Spleen (tissue), 11 donors: ENCODE data around the gene TMEM255A. TPM values are rescaled to one million over a fixed set of nuclear protein-coding genes. Genes with fewer than 3 reads are reported as not detected.
A peak's percentile ranks its signal among the peaks of the same experiment; 100 is the strongest.

Experiments used
- DNase-seq: peaks from one replicate; pipeline ENCODE4 v3.0.0-alpha.2; 2020
- H3K27ac ChIP-seq, 8 donors: fragments of 200-600 bp; sonication (generic) in 7 of 8; 1 replicate in 4 of 8; 2 replicates in 4 of 8; pipeline versions ENCODE4 v1.5.0 to v1.8.0; 2016 to 2021; ENCODE audit warnings: inconsistent platforms in 4 of 8, mild to moderate bottlenecking in 4 of 8, moderate library complexity in 1 of 8
- H3K27me3 ChIP-seq, 7 donors: fragments of 200-600 bp; sonication (generic) in 6 of 7; replicated peaks in 1 of 7; 1 replicate in 4 of 7; 2 replicates in 3 of 7; pipeline versions ENCODE4 v1.5.0 to v1.8.0; 2016 to 2021; ENCODE audit warnings: inconsistent platforms in 3 of 7, mild to moderate bottlenecking in 1 of 7
- H3K36me3 ChIP-seq, 6 donors: fragments of 200-600 bp; sonication (generic) in 5 of 6; 1 replicate in 4 of 6; 2 replicates in 2 of 6; pipeline versions ENCODE4 v1.5.0 to v1.8.0; 2016 to 2021; ENCODE audit warnings: inconsistent platforms in 2 of 6
- H3K4me1 ChIP-seq, 6 donors: fragments of 200-600 bp; sonication (generic) in 5 of 6; 1 replicate in 3 of 6; 2 replicates in 3 of 6; pipeline versions ENCODE4 v1.5.0 to v1.8.0; 2016 to 2021; ENCODE audit warnings: inconsistent platforms in 3 of 6
- H3K4me3 ChIP-seq, 8 donors: fragments of 200-600 bp; sonication (generic) in 7 of 8; 1 replicate in 4 of 8; 2 replicates in 4 of 8; pipeline versions ENCODE4 v1.5.0 to v1.8.0; 2016 to 2021; ENCODE audit warnings: inconsistent platforms in 4 of 8, mild to moderate bottlenecking in 4 of 8, moderate library complexity in 2 of 8
- H3K9me3 ChIP-seq, 8 donors: fragments of 200-600 bp; sonication (generic) in 7 of 8; 1 replicate in 4 of 8; 2 replicates in 4 of 8; pipeline versions ENCODE4 v1.5.0 to v1.8.0; 2016 to 2021; ENCODE audit warnings: inconsistent platforms in 4 of 8
- POLR2A ChIP-seq, 3 donors: fragments of 450-650 bp; IDR thresholded peaks; one replicate each; pipeline ENCODE4 v1.5.1; 2017; ENCODE audit warnings: antibody characterized with exemption in 3 of 3, mild to moderate bottlenecking in 1 of 3
- POLR2AphosphoS5 ChIP-seq, 3 donors: sonication (generic); formaldehyde crosslinking; IDR thresholded peaks; one replicate each; pipeline ENCODE4 v1.5.1; 2017; ENCODE audit warnings: antibody characterized with exemption in 3 of 3
- WGBS, 5 donors: extraction: QIAGEN DNeasy Blood & Tissue Kit in 3 of 5; methylation state at CpG; one replicate each; pipeline versions ENCODE4 v1.1.5 to v1.1.7; 2013 to 2018; 5-methylcytosine and 5-hydroxymethylcytosine counted together
- intact Hi-C: fragments of 100-400 bp; cut with DNase I; formaldehyde crosslinking; loops from one replicate; pipeline ENCODE4 v1.15.0; 2023; ENCODE audit warnings: low total_unique reads
- polyA plus RNA-seq, 3 donors: library from polyadenylated mRNA; stranded (reverse); fragments of 200-250 nt; gene quantifications; one replicate each; pipeline ENCODE4 v1.2.1, GENCODE V29; 2013
- total RNA-seq, 7 donors: library from RNA; depleted of rRNA in 3 of 7; stranded (reverse); fragments of >200 nt in 3 of 7; fragmentation: NEBNext Ultra II Directional in 4 of 7; extraction: Animal tissue kit (Norgen Biotek cat#: 25700) in 4 of 7; gene quantifications; one replicate each; pipeline versions ENCODE4 v1.1.0 to v1.2.1, GENCODE V29; 2016 to 2021
- TF ChIP-seq, protein P1 (sequence below), 11 experiments: fragments of 200-600 bp in 7 of 11; fragments of 450-650 bp in 4 of 11; sonication (generic) in 4 of 11; IDR thresholded peaks in 8 of 11; conservative IDR thresholded peaks in 3 of 11; 1 replicate in 7 of 11; 2 replicates in 4 of 11; pipeline versions ENCODE4 v1.4.0 to v1.8.0; 2016 to 2021; ENCODE audit warnings: antibody characterized with exemption in 11 of 11, inconsistent platforms in 4 of 11, mild to moderate bottlenecking in 1 of 11
- donor health status: healthy with polysubstance abuse.
- donor health status: DM: no; HTN: no; CAD: no; lungs with moderate emphysema.
- donor health status: DM: no; HTN: no; CAD: no.
- donor health status: Bipolar disorder and iron deficiency.
- donor health status: healthy.
- donor health status: DM: no; HTN: no; CAD: no.
- donor health status: DM: yes; HTN: yes; CAD: no.

Gene TMEM255A
- total and polyA plus RNA-seq, 10 donors, result 0.46 to 2.0 (median 1.5) TPM

DNA sequence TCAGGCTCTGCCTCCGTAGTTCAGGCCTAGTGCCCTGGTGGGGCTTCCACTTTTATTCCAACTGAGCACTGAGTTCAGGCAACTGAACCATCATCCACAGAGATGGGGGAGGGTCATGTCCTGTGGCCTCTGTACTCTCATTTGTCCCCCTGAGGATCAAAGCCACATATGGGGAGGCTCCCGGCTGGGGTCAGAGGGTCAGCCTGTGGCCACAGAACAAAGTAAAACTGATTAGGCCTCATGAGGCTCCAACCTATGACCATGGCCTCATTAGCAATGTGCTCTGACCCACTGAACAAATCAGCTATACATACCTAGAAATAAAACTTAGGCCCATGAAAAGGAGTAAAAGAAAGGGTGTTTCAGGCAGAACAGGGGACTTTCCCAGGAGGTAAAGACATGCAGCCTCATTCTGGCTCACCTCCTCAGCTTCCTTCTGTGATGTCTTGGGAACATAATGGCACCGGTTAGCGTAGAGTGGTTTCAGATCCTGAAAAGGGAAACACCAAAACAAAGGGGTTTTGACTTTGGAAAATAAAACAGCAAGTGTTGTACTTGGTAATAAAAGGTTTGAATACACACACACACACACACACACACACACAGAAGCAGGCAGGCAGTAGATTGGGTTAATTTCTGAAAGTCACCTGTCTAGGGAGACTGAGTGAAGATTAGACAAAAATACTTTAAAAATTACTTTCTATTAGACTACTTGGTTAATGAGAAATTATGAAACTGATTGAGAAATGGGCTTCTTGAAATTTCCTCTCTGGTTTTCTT, 24.3 kb downstream of the TMEM255A start:
- Histone ChIP-seq H3K4me1 (peaks cover 0 to 15% (median 2%) of the 10 kb centered on the region in 6 donors), H3K27ac (peak overlapping the region in 4 of 8 donors; percentile 10 to 47 (median 34)), H3K4me3 (no peak overlapping the region), H3K36me3 (no peaks in the 10 kb centered on the region), H3K9me3 (no peaks in the 10 kb centered on the region), H3K27me3 (no peaks in the 10 kb centered on the region)
- TF ChIP-seq, protein P1, sequence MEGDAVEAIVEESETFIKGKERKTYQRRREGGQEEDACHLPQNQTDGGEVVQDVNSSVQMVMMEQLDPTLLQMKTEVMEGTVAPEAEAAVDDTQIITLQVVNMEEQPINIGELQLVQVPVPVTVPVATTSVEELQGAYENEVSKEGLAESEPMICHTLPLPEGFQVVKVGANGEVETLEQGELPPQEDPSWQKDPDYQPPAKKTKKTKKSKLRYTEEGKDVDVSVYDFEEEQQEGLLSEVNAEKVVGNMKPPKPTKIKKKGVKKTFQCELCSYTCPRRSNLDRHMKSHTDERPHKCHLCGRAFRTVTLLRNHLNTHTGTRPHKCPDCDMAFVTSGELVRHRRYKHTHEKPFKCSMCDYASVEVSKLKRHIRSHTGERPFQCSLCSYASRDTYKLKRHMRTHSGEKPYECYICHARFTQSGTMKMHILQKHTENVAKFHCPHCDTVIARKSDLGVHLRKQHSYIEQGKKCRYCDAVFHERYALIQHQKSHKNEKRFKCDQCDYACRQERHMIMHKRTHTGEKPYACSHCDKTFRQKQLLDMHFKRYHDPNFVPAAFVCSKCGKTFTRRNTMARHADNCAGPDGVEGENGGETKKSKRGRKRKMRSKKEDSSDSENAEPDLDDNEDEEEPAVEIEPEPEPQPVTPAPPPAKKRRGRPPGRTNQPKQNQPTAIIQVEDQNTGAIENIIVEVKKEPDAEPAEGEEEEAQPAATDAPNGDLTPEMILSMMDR (IDR thresholded peaks at IDR 0.05 in 8 of 11, conservative IDR thresholded peaks at IDR 0.05 in 3 of 11), result no peak
- TF ChIP-seq POLR2A (IDR thresholded peaks at IDR 0.05) (no peak), POLR2AphosphoS5 (IDR thresholded peaks at IDR 0.05) (no peak)
- WGBS, 5 donors, result 54 to 68% (median 65%) methylated on average over 4 of the region's 4 CpGs
- no peak for DNase-seq
- intact Hi-C loops, result no loop called here

DNA sequence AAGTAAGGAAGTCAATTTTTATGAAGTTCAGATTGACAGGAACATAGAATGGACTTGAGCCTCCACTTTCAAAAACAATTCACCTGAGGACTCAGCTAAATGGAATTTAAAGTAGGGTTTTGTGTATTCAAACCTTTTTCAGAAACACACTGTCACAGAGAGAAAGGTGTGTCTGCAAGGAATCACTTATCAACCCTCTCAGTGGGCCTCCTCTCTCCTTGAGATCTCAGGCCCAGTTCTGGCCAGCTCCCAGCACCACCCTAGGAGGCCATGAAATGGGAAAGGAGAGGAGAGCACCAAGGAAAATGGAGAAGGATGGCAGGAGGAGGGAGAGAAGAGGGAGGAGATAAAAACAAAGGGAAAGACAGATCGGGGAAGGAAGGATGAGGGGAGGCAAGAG, 28.6 kb downstream of the TMEM255A start:
- intact Hi-C loops, result no loop called here
- H3K4me3 ChIP-seq, result no peak overlapping the region
- no peaks in the 10 kb centered on the region for H3K9me3 ChIP-seq
- TF ChIP-seq, protein P1 (IDR thresholded peaks at IDR 0.05 in 8 of 11, conservative IDR thresholded peaks at IDR 0.05 in 3 of 11), result no peak
- TF ChIP-seq POLR2AphosphoS5 (IDR thresholded peaks at IDR 0.05), result no peak
- no peak for TF ChIP-seq POLR2A (IDR thresholded peaks at IDR 0.05)
- WGBS, 5 donors, result 50 to 83% (median 62%) methylated on average over 1 of the region's 1 CpG
- peaks cover 0 to 10% (median under 1%) of the 10 kb centered on the region in 6 donors for H3K4me1 ChIP-seq
- DNase-seq, result no peak
- H3K27me3 ChIP-seq, result no peaks in the 10 kb centered on the region
- no peak overlapping the region for H3K27ac ChIP-seq
- H3K36me3 ChIP-seq, result no peaks in the 10 kb centered on the region

DNA sequence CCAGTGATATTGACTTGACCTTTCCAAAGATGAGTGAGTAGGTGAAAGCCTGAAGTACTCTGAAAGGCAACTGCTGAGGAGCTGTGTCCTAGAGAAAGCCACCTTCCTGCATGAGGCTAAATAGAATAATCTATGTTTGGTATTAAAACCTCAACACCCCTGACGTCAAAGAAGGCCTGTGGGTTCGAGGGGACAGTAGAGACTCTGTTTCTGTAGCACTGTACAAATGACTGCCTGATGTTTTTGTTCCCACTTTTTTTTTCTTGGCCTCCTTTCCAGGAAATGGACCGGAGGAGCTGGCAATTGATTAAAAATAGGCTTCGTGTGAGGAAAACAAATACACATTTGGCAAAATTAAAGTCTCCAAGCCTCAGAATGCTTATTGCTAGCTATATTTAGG, 29.5 kb downstream of the TMEM255A start:
- Histone ChIP-seq H3K27me3 (no peaks in the 10 kb centered on the region), H3K36me3 (no peaks in the 10 kb centered on the region), H3K4me1 (peaks cover 0 to 2% (median 0%) of the 10 kb centered on the region in 6 donors), H3K4me3 (no peak overlapping the region), H3K9me3 (no peaks in the 10 kb centered on the region), H3K27ac (peak overlapping the region in 2 of 8 donors; percentile 9 to 61)
- WGBS, 5 donors, result 52 to 73% (median 68%) methylated on average over 4 of the region's 4 CpGs
- DNase-seq, result no peak
- intact Hi-C loops, result no loop called here
- TF ChIP-seq, protein P1 (IDR thresholded peaks at IDR 0.05 in 8 of 11, conservative IDR thresholded peaks at IDR 0.05 in 3 of 11), result no peak
- TF ChIP-seq POLR2A (IDR thresholded peaks at IDR 0.05) (no peak), POLR2AphosphoS5 (IDR thresholded peaks at IDR 0.05) (no peak)

DNA sequence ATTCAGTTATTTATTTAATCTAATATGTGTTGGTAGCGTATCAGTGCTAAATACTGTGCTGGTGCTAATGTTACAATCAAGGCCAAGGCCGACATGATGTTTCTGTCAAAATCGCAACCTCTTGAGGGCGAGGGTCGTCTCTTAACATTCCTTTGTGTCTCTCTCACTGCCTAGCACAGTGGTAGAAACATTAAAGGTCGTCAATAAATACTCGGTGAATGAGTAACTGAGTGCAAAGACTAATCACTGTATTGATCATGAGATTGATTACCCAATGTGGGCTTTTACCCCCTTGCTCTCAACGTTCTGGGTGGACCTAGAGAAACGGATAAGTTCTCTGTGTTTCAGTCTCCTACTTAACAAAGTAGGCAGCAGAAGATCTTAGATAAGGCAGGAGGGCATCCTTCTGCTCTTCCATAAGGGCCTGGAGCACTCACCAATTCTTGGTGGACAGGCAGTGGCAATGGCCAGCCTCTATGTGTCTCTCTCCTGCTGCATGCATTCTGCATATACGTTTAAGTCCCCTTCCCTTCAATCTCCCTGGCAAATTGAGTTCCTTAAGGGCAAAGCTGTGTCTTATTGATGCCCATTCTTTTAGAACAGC, 30.1 kb downstream of the TMEM255A start:
- no peak for DNase-seq
- no peak overlapping the region for H3K27ac ChIP-seq
- WGBS, 5 donors, result 65 to 87% (median 86%) methylated on average over 10 of the region's 10 CpGs
- no peaks in the 10 kb centered on the region for H3K27me3 ChIP-seq
- intact Hi-C loops, result no loop called here
- TF ChIP-seq POLR2A (IDR thresholded peaks at IDR 0.05) (no peak), POLR2AphosphoS5 (IDR thresholded peaks at IDR 0.05) (no peak)
- TF ChIP-seq, protein P1 (IDR thresholded peaks at IDR 0.05 in 8 of 11, conservative IDR thresholded peaks at IDR 0.05 in 3 of 11), result no peak
- H3K4me3 ChIP-seq, result no peak overlapping the region
- no peaks in the 10 kb centered on the region for H3K4me1 ChIP-seq
- H3K36me3 ChIP-seq, result no peaks in the 10 kb centered on the region
- H3K9me3 ChIP-seq, result no peaks in the 10 kb centered on the region
